Measurements from ENCODE around the gene ATP13A4. TPM values are rescaled to one million over a fixed set of nuclear protein-coding genes. Genes with fewer than 3 reads are reported as not detected.

ATP13A4 gene
- total and polyA plus RNA-seq, 2 donors (not counting 1 experiment from before 2014, with no cell fraction given): 1.7 to 6.4 TPM

DNA sequence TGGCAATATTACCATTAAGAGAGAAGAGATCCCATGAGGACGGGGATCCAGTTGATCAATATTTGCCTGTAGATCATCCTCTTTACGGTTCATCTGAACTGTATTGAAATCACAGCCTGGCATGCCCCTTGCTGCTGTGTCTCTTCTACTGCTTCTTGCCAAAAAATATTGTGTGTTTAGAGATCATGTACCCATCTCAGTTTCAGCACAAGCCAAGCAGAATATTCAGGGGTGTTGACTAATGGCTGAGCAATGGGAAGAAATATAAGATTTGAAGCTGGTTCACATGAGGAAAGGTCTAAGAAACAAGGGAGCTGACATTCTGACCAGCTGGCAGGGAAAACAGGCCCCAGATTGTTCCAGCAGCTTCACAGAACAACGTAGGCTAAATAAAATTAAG, 197.4 kb downstream of the ATP13A4 start:
- H2AFZ ChIP-seq (ENCODE audit: insufficient read depth, low read depth, low read length, poor library complexity, severe bottlenecking): no peak overlapping the region
- intact Hi-C loops (cut with micrococcal nuclease): no loop called here
- ATAC-seq (ENCODE audit: low read depth): no peak
- H3K9ac ChIP-seq (ENCODE audit: low read length): no peak overlapping the region
- H3K9me3 ChIP-seq (ENCODE audit: control extremely low read depth in 1 of 3, control insufficient read depth in 2 of 3, insufficient read depth in 1 of 3, low read length in 2 of 3): no peaks in the 10 kb centered on the region
- no peak for TF ChIP-seq EZH2 (IDR thresholded peaks at IDR 0.05; ENCODE audit: borderline replicate concordance, insufficient read depth, low read depth, low read length, poor library complexity, severe bottlenecking)
- TF ChIP-seq, protein P1, sequence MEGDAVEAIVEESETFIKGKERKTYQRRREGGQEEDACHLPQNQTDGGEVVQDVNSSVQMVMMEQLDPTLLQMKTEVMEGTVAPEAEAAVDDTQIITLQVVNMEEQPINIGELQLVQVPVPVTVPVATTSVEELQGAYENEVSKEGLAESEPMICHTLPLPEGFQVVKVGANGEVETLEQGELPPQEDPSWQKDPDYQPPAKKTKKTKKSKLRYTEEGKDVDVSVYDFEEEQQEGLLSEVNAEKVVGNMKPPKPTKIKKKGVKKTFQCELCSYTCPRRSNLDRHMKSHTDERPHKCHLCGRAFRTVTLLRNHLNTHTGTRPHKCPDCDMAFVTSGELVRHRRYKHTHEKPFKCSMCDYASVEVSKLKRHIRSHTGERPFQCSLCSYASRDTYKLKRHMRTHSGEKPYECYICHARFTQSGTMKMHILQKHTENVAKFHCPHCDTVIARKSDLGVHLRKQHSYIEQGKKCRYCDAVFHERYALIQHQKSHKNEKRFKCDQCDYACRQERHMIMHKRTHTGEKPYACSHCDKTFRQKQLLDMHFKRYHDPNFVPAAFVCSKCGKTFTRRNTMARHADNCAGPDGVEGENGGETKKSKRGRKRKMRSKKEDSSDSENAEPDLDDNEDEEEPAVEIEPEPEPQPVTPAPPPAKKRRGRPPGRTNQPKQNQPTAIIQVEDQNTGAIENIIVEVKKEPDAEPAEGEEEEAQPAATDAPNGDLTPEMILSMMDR (IDR thresholded peaks at IDR 0.05): no peak
- no peaks in the 10 kb centered on the region for H3K27me3 ChIP-seq (replicated peaks in 1 of 4; ENCODE audit: control extremely low read depth in 1 of 4, control insufficient read depth in 3 of 4, insufficient read depth in 4 of 4, low read length in 3 of 4)
- H3K79me2 ChIP-seq (ENCODE audit: control insufficient read depth, insufficient read depth, low read length): no peaks in the 10 kb centered on the region
- peaks cover 15% of the 10 kb centered on the region for H3K27me3 Mint-ChIP-seq
- H3K4me3 Mint-ChIP-seq: no peak overlapping the region
- no peak overlapping the region for H3K27ac ChIP-seq (ENCODE audit: low read length in 2 of 2)
- DNase-seq: no peak
- no peaks in the 10 kb centered on the region for H3K36me3 ChIP-seq (replicated peaks in 1 of 2; ENCODE audit: control extremely low read depth in 1 of 2, control insufficient read depth in 1 of 2, extremely low read depth in 1 of 2, insufficient read depth in 2 of 2, low read length in 1 of 2)
- ChIA-PET CTCF (no interaction called here), POLR2A (no interaction called here)
- H3K4me2 ChIP-seq (replicated peaks; ENCODE audit: low read depth, low read length, poor library complexity, severe bottlenecking): no peak overlapping the region
- no peaks in the 10 kb centered on the region for H3K4me1 Mint-ChIP-seq
- H4K20me1 ChIP-seq (ENCODE audit: control insufficient read depth, insufficient read depth, low read length, poor library complexity, severe bottlenecking): no peaks in the 10 kb centered on the region
- H3K27ac Mint-ChIP-seq: no peak overlapping the region
- 88% methylated on average over 1 of the region's 3 CpGs for WGBS (ENCODE audit: insufficient coverage)
- no peaks in the 10 kb centered on the region for H3K4me1 ChIP-seq (ENCODE audit: control insufficient read depth in 2 of 2, insufficient read depth in 2 of 2, low read length in 2 of 2)
- H3K9me3 Mint-ChIP-seq (ENCODE audit: insufficient read depth): no peaks in the 10 kb centered on the region
- H3K4me3 ChIP-seq (ENCODE audit: control extremely low read depth in 1 of 5, extremely low read depth in 1 of 5, insufficient read depth in 1 of 5, low read depth in 2 of 5, low read length in 4 of 5): no peak overlapping the region

DNA sequence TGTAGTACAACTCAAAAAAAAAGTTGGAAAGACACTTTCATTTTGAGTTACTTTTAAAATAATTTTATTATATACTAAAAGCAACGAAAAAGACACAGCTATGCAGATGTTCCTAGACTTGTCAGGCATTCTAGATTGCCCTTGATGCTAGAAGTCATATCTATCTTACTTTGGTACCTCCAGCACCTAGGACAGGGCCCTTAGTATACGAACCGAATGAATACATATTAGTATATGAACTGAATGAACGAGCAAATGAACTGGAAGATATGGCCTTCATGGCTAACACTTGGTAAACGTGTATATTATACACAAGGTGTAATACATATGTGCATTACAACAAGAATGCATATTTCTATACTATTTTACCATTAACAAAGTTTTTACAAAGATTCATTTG, 200.3 kb downstream of the ATP13A4 start:
- Histone ChIP-seq H3K9me3 (ENCODE audit: control extremely low read depth in 1 of 3, control insufficient read depth in 2 of 3, insufficient read depth in 1 of 3, low read length in 2 of 3) (no peaks in the 10 kb centered on the region), H2AFZ (ENCODE audit: insufficient read depth, low read depth, low read length, poor library complexity, severe bottlenecking) (no peak overlapping the region), H3K27me3 (replicated peaks in 1 of 4; ENCODE audit: control extremely low read depth in 1 of 4, control insufficient read depth in 3 of 4, insufficient read depth in 4 of 4, low read length in 3 of 4) (no peaks in the 10 kb centered on the region), H3K27ac (ENCODE audit: low read length in 2 of 2) (no peak overlapping the region), H3K9ac (ENCODE audit: low read length) (no peak overlapping the region), H4K20me1 (ENCODE audit: control insufficient read depth, insufficient read depth, low read length, poor library complexity, severe bottlenecking) (no peaks in the 10 kb centered on the region), H3K4me1 (ENCODE audit: control insufficient read depth in 2 of 2, insufficient read depth in 2 of 2, low read length in 2 of 2) (no peaks in the 10 kb centered on the region), H3K36me3 (replicated peaks in 1 of 2; ENCODE audit: control extremely low read depth in 1 of 2, control insufficient read depth in 1 of 2, extremely low read depth in 1 of 2, insufficient read depth in 2 of 2, low read length in 1 of 2) (no peaks in the 10 kb centered on the region), H3K4me2 (replicated peaks; ENCODE audit: low read depth, low read length, poor library complexity, severe bottlenecking) (no peak overlapping the region), H3K4me3 (ENCODE audit: control extremely low read depth in 1 of 5, extremely low read depth in 1 of 5, insufficient read depth in 1 of 5, low read depth in 2 of 5, low read length in 4 of 5) (no peak overlapping the region), H3K79me2 (ENCODE audit: control insufficient read depth, insufficient read depth, low read length) (no peaks in the 10 kb centered on the region)
- DNase-seq: no peak
- no peak for TF ChIP-seq EZH2 (IDR thresholded peaks at IDR 0.05; ENCODE audit: borderline replicate concordance, insufficient read depth, low read depth, low read length, poor library complexity, severe bottlenecking)
- TF ChIP-seq, protein P1 (IDR thresholded peaks at IDR 0.05): no peak
- POLR2A ChIA-PET: no interaction called here
- intact Hi-C loops (cut with micrococcal nuclease): no loop called here
- no peak overlapping the region for H3K4me3 Mint-ChIP-seq
- no CpG with 5 or more reads among the region's 5 CpGs for WGBS (ENCODE audit: insufficient coverage)
- no peaks in the 10 kb centered on the region for H3K27me3 Mint-ChIP-seq
- H3K9me3 Mint-ChIP-seq (ENCODE audit: insufficient read depth): no peaks in the 10 kb centered on the region
- ATAC-seq (ENCODE audit: low read depth): no peak
- CTCF ChIA-PET: no interaction called here
- H3K27ac Mint-ChIP-seq: no peak overlapping the region
- H3K4me1 Mint-ChIP-seq: no peaks in the 10 kb centered on the region

Other genes starting within 250 kb of the ATP13A4 start
- gene ATP13A5, start 176.1 kb downstream of the ATP13A4 start, total RNA-seq: 0.12 TPM in 1 of 2 replicates, not detected in the other
- not detected in 2 replicates for gene ATP13A5, start 176.1 kb downstream of the ATP13A4 start, polyA plus RNA-seq
- 60.3 and 62.8 TPM in 2 replicates for gene OPA1, start 38.3 kb upstream of the ATP13A4 start, total RNA-seq
- gene OPA1, start 38.3 kb upstream of the ATP13A4 start, polyA plus RNA-seq: 9.1 and 11.1 TPM in 2 replicates